HepG2 (cell line): ENCODE results near the gene CHST3.

Source experiments
- PHF21A ChIP-seq: sonication (generic); formaldehyde crosslinking; IDR thresholded peaks from 2 replicates; pipeline ENCODE4 v1.5.0; 2020; ENCODE audit warnings: mild to moderate bottlenecking, missing genetic modification reagents
- SIX1 ChIP-seq: sonication (generic); formaldehyde crosslinking; IDR thresholded peaks from 2 replicates; pipeline ENCODE4 v1.4.0; 2020; ENCODE audit warnings: missing genetic modification reagents, borderline replicate concordance
- ZNF441 ChIP-seq: sonication (generic); formaldehyde crosslinking; IDR thresholded peaks from 2 replicates; pipeline ENCODE4 v1.7.0; 2021; ENCODE audit warnings: missing genetic modification reagents, borderline replicate concordance

GRCh38 chr10:72019085-72019876 lies 55.1 kb downstream of the CHST3 start:
- TF ChIP-seq SIX1 (CRISPR knock-in tag) (no peak), PHF21A (CRISPR knock-in tag) (no peak), ZNF441 (CRISPR knock-in tag) (no peak)
